ENCODE data around the gene GFER. TPM values are rescaled to one million over a fixed set of nuclear protein-coding genes. Genes with fewer than 3 reads are reported as not detected.

The GFER gene
- total and polyA plus RNA-seq, 2 experiments from 2014 or later: 46.9 to 53.5 TPM

DNA sequence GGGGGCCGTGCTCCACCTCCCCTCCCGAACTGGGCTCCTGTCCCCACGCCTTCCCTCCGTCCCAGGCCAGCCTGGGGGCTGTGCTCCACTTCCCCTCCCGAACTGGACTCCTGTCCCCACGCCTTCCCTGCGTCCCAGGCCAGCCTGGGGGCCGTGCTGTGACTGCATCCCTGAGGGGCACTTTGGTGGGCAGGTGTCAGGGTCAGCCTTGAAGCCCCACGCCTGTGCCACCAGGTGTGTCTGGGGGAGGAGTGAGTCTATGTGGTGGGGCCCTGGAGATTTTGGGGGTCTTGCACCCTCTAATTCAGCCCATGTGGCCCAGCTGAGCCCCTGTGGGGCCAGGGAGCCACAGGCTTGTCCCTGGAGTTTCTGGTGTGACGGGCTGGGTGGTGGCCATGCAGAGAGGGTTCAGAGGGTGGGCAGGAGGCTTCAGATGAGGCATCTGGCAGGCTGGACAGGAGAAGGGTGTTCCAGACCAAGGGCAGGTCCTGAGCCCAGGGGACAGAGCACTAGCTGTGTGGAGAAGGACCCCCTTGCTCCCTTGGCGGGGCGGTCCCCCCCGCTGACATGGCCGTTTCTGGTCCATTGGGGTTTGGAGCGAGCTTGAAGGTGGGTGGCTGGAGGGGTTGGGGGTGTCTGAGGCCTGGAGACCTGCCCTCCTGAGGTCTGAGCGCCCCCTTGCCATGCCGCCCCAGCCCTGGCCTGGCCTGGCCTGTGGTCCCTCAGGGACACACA lies 50.9 kb downstream of the GFER start:
- no peaks in the 10 kb centered on the region for H3K36me3 ChIP-seq
- H3K9me3 ChIP-seq (ENCODE audit: low read depth): no peaks in the 10 kb centered on the region
- no peak overlapping the region for H3K4me3 ChIP-seq
- DNase-seq (ENCODE audit: low read depth in 1 of 2, low spot score in 1 of 2): no peak
- TF ChIP-seq, protein P1, sequence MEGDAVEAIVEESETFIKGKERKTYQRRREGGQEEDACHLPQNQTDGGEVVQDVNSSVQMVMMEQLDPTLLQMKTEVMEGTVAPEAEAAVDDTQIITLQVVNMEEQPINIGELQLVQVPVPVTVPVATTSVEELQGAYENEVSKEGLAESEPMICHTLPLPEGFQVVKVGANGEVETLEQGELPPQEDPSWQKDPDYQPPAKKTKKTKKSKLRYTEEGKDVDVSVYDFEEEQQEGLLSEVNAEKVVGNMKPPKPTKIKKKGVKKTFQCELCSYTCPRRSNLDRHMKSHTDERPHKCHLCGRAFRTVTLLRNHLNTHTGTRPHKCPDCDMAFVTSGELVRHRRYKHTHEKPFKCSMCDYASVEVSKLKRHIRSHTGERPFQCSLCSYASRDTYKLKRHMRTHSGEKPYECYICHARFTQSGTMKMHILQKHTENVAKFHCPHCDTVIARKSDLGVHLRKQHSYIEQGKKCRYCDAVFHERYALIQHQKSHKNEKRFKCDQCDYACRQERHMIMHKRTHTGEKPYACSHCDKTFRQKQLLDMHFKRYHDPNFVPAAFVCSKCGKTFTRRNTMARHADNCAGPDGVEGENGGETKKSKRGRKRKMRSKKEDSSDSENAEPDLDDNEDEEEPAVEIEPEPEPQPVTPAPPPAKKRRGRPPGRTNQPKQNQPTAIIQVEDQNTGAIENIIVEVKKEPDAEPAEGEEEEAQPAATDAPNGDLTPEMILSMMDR (IDR thresholded peaks at IDR 0.05; ENCODE audit: low read depth, low read length): no peak
- H3K27ac ChIP-seq: no peak overlapping the region
- peaks cover 7% of the 10 kb centered on the region for H3K4me1 ChIP-seq (ENCODE audit: low read depth)
- H3K27me3 ChIP-seq: no peaks in the 10 kb centered on the region

DNA sequence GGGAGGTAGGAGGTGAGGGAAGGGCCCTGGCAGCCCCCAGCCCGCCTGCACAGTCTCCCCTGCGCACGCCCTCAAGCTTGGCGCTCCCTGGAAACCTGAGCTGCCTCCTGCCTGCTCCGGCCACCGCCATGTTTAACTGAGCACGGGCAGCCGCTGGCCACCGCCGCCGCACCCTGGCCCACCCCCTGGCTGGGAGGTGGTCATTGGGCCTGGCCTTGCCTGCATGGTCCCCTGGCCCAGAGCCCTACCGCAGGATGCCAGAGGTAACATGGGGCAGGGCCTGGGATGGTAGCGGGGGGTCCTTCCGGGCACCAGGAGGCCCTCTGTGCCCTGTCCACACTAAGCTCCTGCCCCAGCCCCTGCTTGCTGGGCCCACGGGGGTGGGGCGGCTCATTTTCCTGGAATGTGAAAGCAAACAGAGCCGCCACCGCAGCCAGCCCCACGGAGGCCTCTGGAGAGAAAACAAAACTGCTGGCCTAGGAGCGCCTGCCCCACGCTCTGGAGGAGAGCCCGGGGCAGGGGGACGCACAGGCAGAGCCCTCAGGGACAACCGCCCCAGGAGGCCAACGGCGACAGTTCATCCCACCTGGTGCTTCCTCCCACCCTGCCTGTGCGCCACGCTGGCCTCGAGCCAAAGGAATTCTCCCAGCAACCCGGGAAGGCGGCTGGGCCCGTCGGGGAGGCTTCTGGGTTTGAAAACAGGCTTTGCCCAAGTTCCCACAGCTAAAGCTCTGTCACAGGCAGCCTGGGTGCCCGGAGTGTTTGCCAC lies 51.6 kb downstream of the GFER start:
- Histone ChIP-seq H3K4me1 (ENCODE audit: low read depth) (peaks cover 7% of the 10 kb centered on the region), H3K9me3 (ENCODE audit: low read depth) (no peaks in the 10 kb centered on the region), H3K27ac (peak overlapping the region; percentile 26), H3K4me3 (no peak overlapping the region), H3K27me3 (no peaks in the 10 kb centered on the region), H3K36me3 (no peaks in the 10 kb centered on the region)
- TF ChIP-seq, protein P1 (IDR thresholded peaks at IDR 0.05; ENCODE audit: low read depth, low read length): no peak
- peak in 1 of 2 donors; percentile 82 for DNase-seq (ENCODE audit: low read depth in 1 of 2, low spot score in 1 of 2)

DNA sequence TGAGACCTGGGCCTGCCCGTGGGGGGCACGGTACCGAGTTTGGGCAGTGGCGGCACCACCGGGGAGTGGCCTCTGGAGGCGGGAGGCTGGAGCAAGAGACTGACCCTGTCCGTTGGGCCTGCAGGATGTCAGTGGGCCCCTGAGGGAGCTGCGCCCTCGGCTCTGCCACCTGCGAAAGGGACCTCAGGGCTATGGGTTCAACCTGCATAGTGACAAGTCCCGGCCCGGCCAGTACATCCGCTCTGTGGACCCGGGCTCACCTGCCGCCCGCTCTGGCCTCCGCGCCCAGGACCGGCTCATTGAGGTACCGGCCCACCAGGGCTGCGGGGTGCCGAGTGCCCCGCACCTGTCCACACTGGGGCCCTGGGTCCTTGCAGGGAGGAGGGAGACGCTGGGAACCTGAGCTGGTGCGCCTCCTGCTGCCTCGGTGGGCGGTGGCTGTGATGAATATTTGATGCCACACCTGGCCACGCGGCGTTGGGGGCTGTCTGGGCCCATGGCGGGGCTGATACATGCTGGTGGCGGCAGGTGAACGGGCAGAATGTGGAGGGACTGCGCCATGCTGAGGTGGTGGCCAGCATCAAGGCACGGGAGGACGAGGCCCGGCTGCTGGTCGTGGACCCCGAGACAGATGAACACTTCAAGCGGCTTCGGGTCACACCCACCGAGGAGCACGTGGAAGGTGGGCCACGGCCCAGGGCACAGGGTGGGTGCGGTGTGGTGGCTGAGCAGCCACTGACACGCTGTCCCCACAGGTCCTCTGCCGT lies 52.4 kb downstream of the GFER start:
- Histone ChIP-seq H3K27ac (peak overlapping the region; percentile 26), H3K4me1 (ENCODE audit: low read depth) (peaks cover 9% of the 10 kb centered on the region)

DNA sequence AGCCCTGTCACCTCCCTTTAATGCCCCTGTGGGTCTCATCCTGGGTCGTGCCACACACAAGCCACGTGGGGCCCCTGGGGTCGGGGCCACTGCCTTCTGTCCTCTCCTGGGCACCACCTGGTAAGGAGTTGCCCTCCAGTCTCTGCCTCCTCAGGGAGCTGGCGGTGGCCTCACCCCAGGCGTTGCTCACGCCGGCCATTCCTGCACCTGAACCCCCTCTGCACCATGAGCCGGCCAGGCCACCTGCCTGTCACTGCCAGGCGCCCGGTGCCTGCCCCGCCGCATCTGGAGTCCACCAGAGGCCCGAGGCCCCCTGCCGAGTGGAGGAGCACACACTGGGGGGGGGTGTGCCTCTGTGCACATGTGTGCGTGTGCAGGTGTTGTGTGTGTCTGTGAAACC lies 53.1 kb downstream of the GFER start:
- Histone ChIP-seq H3K27me3 (no peaks in the 10 kb centered on the region), H3K27ac (no peak overlapping the region), H3K4me3 (no peak overlapping the region), H3K36me3 (no peaks in the 10 kb centered on the region), H3K4me1 (ENCODE audit: low read depth) (peaks cover 16% of the 10 kb centered on the region), H3K9me3 (ENCODE audit: low read depth) (no peaks in the 10 kb centered on the region)
- no peak for DNase-seq (ENCODE audit: low read depth in 1 of 2, low spot score in 1 of 2)
- TF ChIP-seq, protein P1 (IDR thresholded peaks at IDR 0.05; ENCODE audit: low read depth, low read length): no peak

More for the DNA sequence above, 52.4 kb downstream of the GFER start:
- DNase-seq (ENCODE audit: low read depth in 1 of 2, low spot score in 1 of 2): no peak
- H3K27me3 ChIP-seq: no peaks in the 10 kb centered on the region
- H3K4me3 ChIP-seq: no peak overlapping the region
- H3K9me3 ChIP-seq (ENCODE audit: low read depth): no peaks in the 10 kb centered on the region
- H3K36me3 ChIP-seq: no peaks in the 10 kb centered on the region
- TF ChIP-seq, protein P1 (IDR thresholded peaks at IDR 0.05; ENCODE audit: low read depth, low read length): no peak

Other genes with a start within 250 kb of the GFER start
Only the 30 nearest of the 31 such genes appear.
- gene NME3, start 212.7 kb upstream of the GFER start, total RNA-seq: 72.2 and 106 TPM in 2 replicates
- 76.9 and 112 TPM in 2 replicates for gene NME3, start 212.7 kb upstream of the GFER start, polyA plus RNA-seq
- gene EME2, start 211.4 kb upstream of the GFER start, total RNA-seq: 19.3 and 42.7 TPM in 2 replicates
- gene EME2, start 211.4 kb upstream of the GFER start, polyA plus RNA-seq: 13.2 and 18.7 TPM in 2 replicates
- 188 and 195 TPM in 2 replicates for gene MRPS34, start 211.1 kb upstream of the GFER start, total RNA-seq
- 164 and 172 TPM in 2 replicates for gene MRPS34, start 211.1 kb upstream of the GFER start, polyA plus RNA-seq
- 90.5 and 101 TPM in 2 replicates for gene SPSB3, start 201.6 kb upstream of the GFER start, total RNA-seq
- 81.4 and 96.4 TPM in 2 replicates for gene SPSB3, start 201.6 kb upstream of the GFER start, polyA plus RNA-seq
- 151 and 166 TPM in 2 replicates for gene NUBP2, start 201.2 kb upstream of the GFER start, total RNA-seq
- gene NUBP2, start 201.2 kb upstream of the GFER start, polyA plus RNA-seq: 121 and 138 TPM in 2 replicates
- gene IGFALS, start 190.5 kb upstream of the GFER start, total RNA-seq: 1.2 and 2.1 TPM in 2 replicates
- gene IGFALS, start 190.5 kb upstream of the GFER start, polyA plus RNA-seq: 1.3 TPM in 1 of 2 replicates, not detected in the other
- 219 and 341 TPM in 2 replicates for gene HAGH, start 157.4 kb upstream of the GFER start, total RNA-seq
- gene HAGH, start 157.4 kb upstream of the GFER start, polyA plus RNA-seq: 163 and 169 TPM in 2 replicates
- 73.5 and 129 TPM in 2 replicates for gene FAHD1, start 157.0 kb upstream of the GFER start, total RNA-seq
- gene FAHD1, start 157.0 kb upstream of the GFER start, polyA plus RNA-seq: 48.0 and 55.3 TPM in 2 replicates
- 2.0 TPM in 1 of 2 replicates, not detected in the other for gene MEIOB, start 112.0 kb upstream of the GFER start, total RNA-seq
- 1.3 TPM in 1 of 2 replicates, not detected in the other for gene MEIOB, start 112.0 kb upstream of the GFER start, polyA plus RNA-seq
- not detected in 2 replicates for gene HS3ST6, start 65.8 kb upstream of the GFER start, total RNA-seq
- not detected in 2 replicates for gene HS3ST6, start 65.8 kb upstream of the GFER start, polyA plus RNA-seq
- 13.6 and 22.4 TPM in 2 replicates for gene MSRB1, start 41.0 kb upstream of the GFER start, total RNA-seq
- gene MSRB1, start 41.0 kb upstream of the GFER start, polyA plus RNA-seq: 27.8 and 35.1 TPM in 2 replicates
- gene RPL3L, start 29.5 kb upstream of the GFER start, total RNA-seq: not detected in 2 replicates
- gene RPL3L, start 29.5 kb upstream of the GFER start, polyA plus RNA-seq: 0.07 and 0.28 TPM in 2 replicates
- gene NDUFB10, start 24.7 kb upstream of the GFER start, total RNA-seq: 291 and 575 TPM in 2 replicates
- gene NDUFB10, start 24.7 kb upstream of the GFER start, polyA plus RNA-seq: 485 and 518 TPM in 2 replicates
- gene RPS2, start 19.4 kb upstream of the GFER start, total RNA-seq: 2,958 and 3,550 TPM in 2 replicates
- 2,155 and 2,484 TPM in 2 replicates for gene RPS2, start 19.4 kb upstream of the GFER start, polyA plus RNA-seq
- 0.21 TPM in 1 of 2 replicates, not detected in the other for gene RNF151, start 17.3 kb upstream of the GFER start, total RNA-seq
- 0.38 and 0.54 TPM in 2 replicates for gene RNF151, start 17.3 kb upstream of the GFER start, polyA plus RNA-seq
- gene TBL3, start 12.1 kb upstream of the GFER start, total RNA-seq: 72.4 and 94.7 TPM in 2 replicates
- 67.3 and 82.9 TPM in 2 replicates for gene TBL3, start 12.1 kb upstream of the GFER start, polyA plus RNA-seq
- 0.25 and 1.3 TPM in 2 replicates for gene NOXO1, start 2.7 kb upstream of the GFER start, total RNA-seq
- 0.80 and 1.2 TPM in 2 replicates for gene NOXO1, start 2.7 kb upstream of the GFER start, polyA plus RNA-seq
- 27.2 and 28.5 TPM in 2 replicates for gene SYNGR3, start 5.8 kb downstream of the GFER start, total RNA-seq
- 21.8 and 27.1 TPM in 2 replicates for gene SYNGR3, start 5.8 kb downstream of the GFER start, polyA plus RNA-seq
- 35.6 and 50.4 TPM in 2 replicates for gene ZNF598, start 25.6 kb downstream of the GFER start, total RNA-seq
- gene ZNF598, start 25.6 kb downstream of the GFER start, polyA plus RNA-seq: 28.8 and 34.5 TPM in 2 replicates
- gene NPW, start 35.6 kb downstream of the GFER start, total RNA-seq: 3.3 and 16.2 TPM in 2 replicates
- 13.4 and 38.6 TPM in 2 replicates for gene NPW, start 35.6 kb downstream of the GFER start, polyA plus RNA-seq
- 33.0 and 34.7 TPM in 2 replicates for gene NHERF2, start 42.7 kb downstream of the GFER start, total RNA-seq
- gene NHERF2, start 42.7 kb downstream of the GFER start, polyA plus RNA-seq: 37.4 and 50.7 TPM in 2 replicates
- gene NTHL1, start 63.6 kb downstream of the GFER start, total RNA-seq: 61.1 and 61.3 TPM in 2 replicates
- 51.3 and 62.7 TPM in 2 replicates for gene NTHL1, start 63.6 kb downstream of the GFER start, polyA plus RNA-seq
- 103 and 152 TPM in 2 replicates for gene TSC2, start 63.8 kb downstream of the GFER start, total RNA-seq
- 123 and 142 TPM in 2 replicates for gene TSC2, start 63.8 kb downstream of the GFER start, polyA plus RNA-seq
- 115 and 206 TPM in 2 replicates for gene PKD1, start 151.7 kb downstream of the GFER start, total RNA-seq
- 49.9 and 55.3 TPM in 2 replicates for gene PKD1, start 151.7 kb downstream of the GFER start, polyA plus RNA-seq
- 5.0 and 6.5 TPM in 2 replicates for gene RAB26, start 164.4 kb downstream of the GFER start, total RNA-seq
- gene RAB26, start 164.4 kb downstream of the GFER start, polyA plus RNA-seq: 12.1 and 16.7 TPM in 2 replicates
- gene TRAF7, start 171.6 kb downstream of the GFER start, total RNA-seq: 67.5 and 71.6 TPM in 2 replicates
- gene TRAF7, start 171.6 kb downstream of the GFER start, polyA plus RNA-seq: 32.3 and 37.4 TPM in 2 replicates
- gene CASKIN1, start 212.4 kb downstream of the GFER start, total RNA-seq: 15.5 TPM in 2 replicates
- 14.3 and 15.4 TPM in 2 replicates for gene CASKIN1, start 212.4 kb downstream of the GFER start, polyA plus RNA-seq
- gene MLST8, start 221.3 kb downstream of the GFER start, total RNA-seq: 81.4 and 100.0 TPM in 2 replicates
- gene MLST8, start 221.3 kb downstream of the GFER start, polyA plus RNA-seq: 117 and 122 TPM in 2 replicates
- gene BRICD5, start 226.7 kb downstream of the GFER start, total RNA-seq: 24.4 and 24.6 TPM in 2 replicates
- gene BRICD5, start 226.7 kb downstream of the GFER start, polyA plus RNA-seq: 16.0 and 21.8 TPM in 2 replicates
- gene PGP, start 230.6 kb downstream of the GFER start, total RNA-seq: 43.2 and 61.8 TPM in 2 replicates
- gene PGP, start 230.6 kb downstream of the GFER start, polyA plus RNA-seq: 41.9 and 57.9 TPM in 2 replicates

Data from cardiac muscle cell (in vitro differentiated cells and primary cell).